Endothelial cell (in vitro differentiated cells): Measurements from ENCODE around the gene SAG. TPM values are rescaled to one million over a fixed set of nuclear protein-coding genes. Genes with fewer than 3 reads are reported as not detected.

Experiments used
- DNase-seq: peaks from one replicate; pipeline ENCODE4 v3.0.0; 2021; ENCODE audit warnings: low spot score
- H3K27ac Mint-ChIP-seq: one replicate; pipeline ENCODE4 v1.8.0; 2021; ENCODE audit warnings: mixed read lengths, inconsistent platforms; ENCODE audit not compliant: unreplicated experiment
- H3K27me3 Mint-ChIP-seq: one replicate; pipeline ENCODE4 v1.8.0; 2021; ENCODE audit warnings: mild to moderate bottlenecking, moderate library complexity, mixed read lengths, inconsistent platforms; ENCODE audit not compliant: unreplicated experiment
- H3K36me3 Mint-ChIP-seq: one replicate; pipeline ENCODE4 v1.8.0; 2021; ENCODE audit warnings: mild to moderate bottlenecking, low read depth, mixed read lengths, inconsistent platforms; ENCODE audit not compliant: unreplicated experiment
- H3K4me1 Mint-ChIP-seq: one replicate; pipeline ENCODE4 v1.8.0; 2021; ENCODE audit warnings: mild to moderate bottlenecking, mixed read lengths, inconsistent platforms; ENCODE audit not compliant: unreplicated experiment
- H3K4me3 Mint-ChIP-seq: one replicate; pipeline ENCODE4 v1.8.0; 2021; ENCODE audit warnings: mild to moderate bottlenecking, mixed read lengths, inconsistent platforms; ENCODE audit not compliant: unreplicated experiment
- H3K9me3 Mint-ChIP-seq: one replicate; pipeline ENCODE4 v1.8.0; 2021; ENCODE audit warnings: mixed read lengths, inconsistent platforms; ENCODE audit not compliant: unreplicated experiment
- total RNA-seq: library from RNA; stranded (reverse); fragmentation: NEBNext Ultra II Directional; extraction: Animal tissue kit (Norgen Biotek cat#: 25700); gene quantifications from one replicate; pipeline ENCODE4 v1.2.1, GENCODE V29; 2021; ENCODE audit not compliant: unreplicated experiment
- TF ChIP-seq, protein P1 (sequence below): fragments of 200-600 bp; sonication (generic); IDR thresholded peaks from one replicate; pipeline ENCODE4 v1.5.0; 2021; ENCODE audit warnings: antibody characterized with exemption; ENCODE audit not compliant: unreplicated experiment

The SAG gene
- total RNA-seq, 1 donor from 2014 or later, result not detected

DNA sequence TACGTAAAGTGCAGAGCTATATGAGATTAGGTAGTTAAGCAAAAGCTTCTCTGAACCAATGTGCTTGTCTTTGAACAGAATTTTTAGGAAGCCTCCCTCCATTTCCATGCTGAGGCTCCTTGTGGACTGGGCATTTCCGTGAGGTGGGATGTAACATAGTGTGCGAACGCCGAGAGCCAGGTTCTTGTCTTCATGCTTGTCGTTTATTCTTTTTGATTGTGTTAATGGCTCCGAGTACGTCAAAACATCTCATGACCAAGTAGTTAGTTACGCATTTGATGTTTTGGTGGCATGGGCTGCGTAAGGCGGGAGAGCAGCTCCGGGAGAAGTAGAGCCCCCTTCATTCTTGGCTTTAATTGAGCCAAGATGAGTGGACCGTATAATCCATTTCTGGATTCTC lies 79.6 kb downstream of the SAG start:
- TF ChIP-seq, protein P1, sequence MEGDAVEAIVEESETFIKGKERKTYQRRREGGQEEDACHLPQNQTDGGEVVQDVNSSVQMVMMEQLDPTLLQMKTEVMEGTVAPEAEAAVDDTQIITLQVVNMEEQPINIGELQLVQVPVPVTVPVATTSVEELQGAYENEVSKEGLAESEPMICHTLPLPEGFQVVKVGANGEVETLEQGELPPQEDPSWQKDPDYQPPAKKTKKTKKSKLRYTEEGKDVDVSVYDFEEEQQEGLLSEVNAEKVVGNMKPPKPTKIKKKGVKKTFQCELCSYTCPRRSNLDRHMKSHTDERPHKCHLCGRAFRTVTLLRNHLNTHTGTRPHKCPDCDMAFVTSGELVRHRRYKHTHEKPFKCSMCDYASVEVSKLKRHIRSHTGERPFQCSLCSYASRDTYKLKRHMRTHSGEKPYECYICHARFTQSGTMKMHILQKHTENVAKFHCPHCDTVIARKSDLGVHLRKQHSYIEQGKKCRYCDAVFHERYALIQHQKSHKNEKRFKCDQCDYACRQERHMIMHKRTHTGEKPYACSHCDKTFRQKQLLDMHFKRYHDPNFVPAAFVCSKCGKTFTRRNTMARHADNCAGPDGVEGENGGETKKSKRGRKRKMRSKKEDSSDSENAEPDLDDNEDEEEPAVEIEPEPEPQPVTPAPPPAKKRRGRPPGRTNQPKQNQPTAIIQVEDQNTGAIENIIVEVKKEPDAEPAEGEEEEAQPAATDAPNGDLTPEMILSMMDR, result no peak
- no peaks in the 10 kb centered on the region for H3K36me3 Mint-ChIP-seq
- no peaks in the 10 kb centered on the region for H3K9me3 Mint-ChIP-seq
- no peak for DNase-seq
- H3K27me3 Mint-ChIP-seq, result peaks cover 1% of the 10 kb centered on the region
- H3K4me3 Mint-ChIP-seq, result no peak overlapping the region
- H3K27ac Mint-ChIP-seq, result no peak overlapping the region
- H3K4me1 Mint-ChIP-seq, result no peaks in the 10 kb centered on the region

DNA sequence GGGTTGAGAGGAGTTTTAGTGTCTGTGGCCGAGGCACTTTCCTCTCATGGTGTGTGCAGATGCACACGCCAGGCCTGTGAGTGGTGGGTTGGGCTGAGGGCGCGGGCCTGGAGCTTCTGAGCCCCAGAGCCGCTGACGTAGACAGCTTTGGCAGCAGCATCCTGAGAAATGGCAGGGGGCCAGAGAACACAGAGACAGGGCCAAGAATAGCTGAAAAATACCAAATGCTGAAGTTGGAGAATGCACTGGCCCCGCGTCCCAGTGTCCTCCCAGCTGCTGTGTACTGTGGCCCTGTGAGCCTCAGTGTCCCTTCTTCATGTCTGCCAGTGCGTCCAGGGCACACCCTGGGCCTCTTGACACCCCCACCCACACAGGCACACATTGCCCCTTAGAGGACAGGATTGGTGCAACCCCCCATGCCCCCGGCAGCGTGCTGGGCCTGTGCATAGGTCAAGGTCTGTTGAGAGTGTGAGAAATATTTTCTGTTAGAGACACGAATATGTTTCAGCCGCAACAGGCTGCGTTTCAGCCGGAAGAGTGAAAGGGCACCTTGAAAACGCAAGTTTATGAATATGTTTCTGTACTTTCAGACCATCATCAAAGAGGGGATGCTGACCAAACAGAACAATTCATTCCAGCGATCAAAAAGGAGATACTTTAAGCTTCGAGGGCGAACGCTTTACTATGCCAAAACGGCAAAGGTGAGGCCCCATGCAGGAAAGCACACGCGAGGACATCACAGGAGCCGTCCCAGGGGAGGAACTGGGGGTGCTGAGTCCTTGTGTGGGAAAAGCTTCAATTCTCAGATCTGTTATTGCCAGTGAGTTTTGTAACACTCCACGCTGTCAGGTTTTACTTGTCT lies 80.3 kb downstream of the SAG start:
- DNase-seq, result no peak
- Mint-ChIP-seq H3K4me1 (no peaks in the 10 kb centered on the region), H3K4me3 (no peak overlapping the region), H3K36me3 (no peaks in the 10 kb centered on the region), H3K27me3 (peaks cover 1% of the 10 kb centered on the region), H3K9me3 (no peaks in the 10 kb centered on the region), H3K27ac (no peak overlapping the region)
- TF ChIP-seq, protein P1, result no peak

DNA sequence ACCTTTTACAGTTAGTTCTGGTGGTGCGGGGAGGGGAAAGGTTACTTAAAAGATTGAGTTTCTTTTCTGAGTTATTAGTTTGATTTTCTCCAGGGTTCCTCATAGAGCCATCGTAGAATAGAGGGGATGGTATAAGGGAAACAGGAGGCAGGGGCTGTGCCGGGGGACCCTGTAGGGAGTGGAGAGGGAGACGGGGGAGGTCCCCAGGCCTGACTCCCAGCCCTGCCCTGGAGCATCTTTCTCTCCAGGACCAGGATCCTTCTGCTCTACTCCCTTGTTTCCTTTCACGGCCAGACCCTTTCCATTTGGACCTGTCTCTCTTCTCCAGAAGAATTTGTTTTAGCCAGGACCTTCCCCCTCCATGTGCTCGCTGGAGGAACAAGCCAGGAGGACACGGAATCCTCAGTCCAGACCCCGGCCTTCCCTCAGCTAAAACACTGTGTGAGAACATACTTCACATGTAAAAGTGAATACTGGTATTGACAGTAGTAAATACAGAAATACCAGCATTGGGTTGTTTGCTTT lies 82.0 kb downstream of the SAG start:
- Mint-ChIP-seq H3K4me1 (no peaks in the 10 kb centered on the region), H3K27ac (no peak overlapping the region), H3K36me3 (no peaks in the 10 kb centered on the region), H3K9me3 (no peaks in the 10 kb centered on the region), H3K4me3 (no peak overlapping the region), H3K27me3 (no peaks in the 10 kb centered on the region)
- no peak for DNase-seq
- TF ChIP-seq, protein P1, result no peak

DNA sequence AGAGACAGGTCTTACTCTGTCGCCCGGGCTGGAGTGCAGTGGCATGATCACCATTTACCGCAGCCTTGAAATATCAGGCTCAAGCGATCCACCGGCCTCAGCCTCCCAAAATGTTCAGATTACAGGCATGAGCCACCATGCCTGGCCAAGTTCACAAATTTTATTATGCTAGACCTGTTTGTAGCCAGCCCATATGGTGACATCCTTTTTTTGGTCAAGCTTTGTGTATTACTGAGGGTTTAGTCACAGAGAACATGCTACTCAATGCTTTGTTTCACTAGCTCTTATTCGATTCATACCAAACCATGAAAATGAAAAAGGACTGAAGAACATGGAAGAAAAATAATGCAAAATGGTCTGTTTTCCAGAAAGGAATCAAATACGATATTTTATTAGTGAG lies 88.1 kb downstream of the SAG start:
- Mint-ChIP-seq H3K27ac (no peak overlapping the region), H3K4me1 (peaks cover 14% of the 10 kb centered on the region), H3K4me3 (no peak overlapping the region), H3K27me3 (no peaks in the 10 kb centered on the region), H3K9me3 (no peaks in the 10 kb centered on the region), H3K36me3 (peaks cover 6% of the 10 kb centered on the region)
- TF ChIP-seq, protein P1, result no peak
- no peak for DNase-seq

Other genes starting within 250 kb of the SAG start
- 79.2 TPM for gene INPP5D, start 247.5 kb upstream of the SAG start, total RNA-seq
- 39.5 TPM for gene ATG16L1, start 56.1 kb upstream of the SAG start, total RNA-seq
- gene DGKD, start 46.7 kb downstream of the SAG start, total RNA-seq, result 15.3 TPM